H1 (cell line): ENCODE measurements around the gene PTGIR. TPM values are rescaled to one million over a fixed set of nuclear protein-coding genes. Genes with fewer than 3 reads are reported as not detected.

ENCODE experiments used
- CTCF ChIA-PET: fragments of 300-600 bp; sonication (Branson Sonifier 250); formaldehyde crosslinking; loops from one replicate; lab custom pipeline; 2021; ENCODE audit not compliant: partially characterized antibody; lab: Charles Lee
- POLR2A ChIA-PET: fragments of 300-600 bp; sonication (Branson Sonifier 250); formaldehyde crosslinking; loops from one replicate; lab custom pipeline; 2021; ENCODE audit warnings: inconsistent platforms; ENCODE audit not compliant: partially characterized antibody; lab: Charles Lee
- DNase-seq, 2 experiments: peaks; one replicate each; pipeline versions ENCODE4 v3.0.0 to v3.0.0-alpha.2; 2010 to 2022; ENCODE audit warnings: low spot score in 2 of 2, low read depth in 1 of 2, mixed read lengths in 1 of 2
- FAIRE-seq: peaks from 2 replicates; lab custom pipeline; 2011; peaks lifted over from hg19 to GRCh38; lab: Jason Lieb, UNC
- H2AFZ ChIP-seq: 2 replicates; pipeline ENCODE4 v1.8.1; 2012; ENCODE audit warnings: low read length, inconsistent platforms
- H2AK5ac ChIP-seq: 2 replicates; pipeline ENCODE4 v1.6.1; 2013; ENCODE audit warnings: low read depth, low read length
- H2BK120ac ChIP-seq: replicated peaks from 2 replicates; pipeline ENCODE3; 2013; ENCODE audit warnings: low read depth, low read length, inconsistent platforms
- H2BK12ac ChIP-seq: 2 replicates; pipeline ENCODE4 v1.6.1; 2013; ENCODE audit warnings: low read depth, low read length
- H2BK15ac ChIP-seq: 2 replicates; pipeline ENCODE4 v1.6.1; 2013; ENCODE audit warnings: low read length
- H2BK20ac ChIP-seq: 2 replicates; pipeline ENCODE4 v1.6.1; 2013; ENCODE audit warnings: low read length
- H2BK5ac ChIP-seq: 2 replicates; pipeline ENCODE4 v1.6.1; 2013; ENCODE audit warnings: low read depth, low read length
- H3K14ac ChIP-seq: 2 replicates; pipeline ENCODE4 v1.6.1; 2013; ENCODE audit warnings: inconsistent platforms; ENCODE audit not compliant: insufficient read length
- H3K18ac ChIP-seq: 2 replicates; pipeline ENCODE4 v1.6.1; 2013; ENCODE audit warnings: low read length; ENCODE audit errors: extremely low read depth
- H3K23ac ChIP-seq: 2 replicates; pipeline ENCODE4 v1.6.1; 2013; ENCODE audit warnings: inconsistent platforms; ENCODE audit not compliant: insufficient read length
- H3K23me2 ChIP-seq: 2 replicates; pipeline ENCODE4 v1.6.1; 2013; ENCODE audit warnings: low read depth, low read length
- H3K27ac ChIP-seq: 2 replicates; pipeline ENCODE4 v1.6.1; 2011; ENCODE audit warnings: low read depth, low read length, inconsistent platforms
- H3K27me3 ChIP-seq, 4 experiments: replicated peaks in 1 of 4; 1 replicate in 1 of 4; 2 replicates in 3 of 4; pipeline versions ENCODE4 v1.6.1 to v1.8.1; 2011 to 2013; ENCODE audit warnings: low read length in 3 of 4, mild to moderate bottlenecking in 3 of 4, inconsistent platforms in 2 of 4, mixed read lengths in 2 of 4, moderate library complexity in 1 of 4; ENCODE audit not compliant: control insufficient read depth in 3 of 4, insufficient read depth in 3 of 4; ENCODE audit errors: extremely low read depth in 1 of 4
- H3K36me3 ChIP-seq, 4 experiments: 2 replicates each; pipeline versions ENCODE4 v1.6.1 to v1.8.1; 2011 to 2013; ENCODE audit warnings: mild to moderate bottlenecking in 4 of 4, low read length in 3 of 4, moderate library complexity in 2 of 4, control low read depth in 1 of 4, inconsistent platforms in 1 of 4; ENCODE audit not compliant: insufficient read depth in 4 of 4, control insufficient read depth in 2 of 4
- H3K4ac ChIP-seq: replicated peaks from 2 replicates; pipeline ENCODE3; 2013; ENCODE audit warnings: low read length, low read depth, mixed read lengths, inconsistent platforms; ENCODE audit not compliant: insufficient read length
- H3K4me1 ChIP-seq, 4 experiments: replicated peaks in 1 of 4; 1 replicate in 1 of 4; 2 replicates in 3 of 4; pipeline versions ENCODE4 v1.6.1 to v1.8.1; 2011 to 2013; ENCODE audit warnings: low read length in 3 of 4, inconsistent platforms in 2 of 4, mixed read lengths in 1 of 4; ENCODE audit not compliant: insufficient read depth in 4 of 4, control insufficient read depth in 3 of 4
- H3K4me2 ChIP-seq, 2 experiments: 2 replicates each; pipeline versions ENCODE4 v1.6.1 to v1.8.1; 2011 to 2013; ENCODE audit warnings: low read depth in 2 of 2, low read length in 2 of 2, control low read depth in 1 of 2, inconsistent platforms in 1 of 2, mild to moderate bottlenecking in 1 of 2; ENCODE audit not compliant: insufficient read depth in 1 of 2
- H3K4me3 ChIP-seq, 4 experiments: fragments of 200-600, 300-600 bp in 1 of 4; sonication (generic), shearing (Covaris generic), sonication (Bioruptor Twin) in 1 of 4; 2 replicates each; pipeline versions ENCODE4 v1.5.1 to v1.8.1; 2011 to 2016; ENCODE audit warnings: low read length in 4 of 4, low read depth in 3 of 4, control low read depth in 2 of 4, inconsistent platforms in 2 of 4, mild to moderate bottlenecking in 2 of 4, mixed read lengths in 1 of 4, moderate library complexity in 1 of 4; ENCODE audit not compliant: insufficient read depth in 2 of 4; ENCODE audit errors: extremely low read depth in 1 of 4
- H3K56ac ChIP-seq: replicated peaks from 2 replicates; pipeline ENCODE3; 2013; ENCODE audit warnings: low read depth, mild to moderate bottlenecking, mixed read lengths, low read length, inconsistent platforms; ENCODE audit not compliant: insufficient read length
- H3K79me1 ChIP-seq: 2 replicates; pipeline ENCODE4 v1.6.1; 2013; ENCODE audit warnings: low read depth, low read length, control low read depth
- H3K79me2 ChIP-seq, 2 experiments: 2 replicates each; pipeline versions ENCODE4 v1.6.1 to v1.8.1; 2012 to 2013; ENCODE audit warnings: low read length in 2 of 2, mild to moderate bottlenecking in 2 of 2, inconsistent platforms in 1 of 2; ENCODE audit not compliant: insufficient read depth in 2 of 2, control insufficient read depth in 1 of 2
- H3K9ac ChIP-seq, 4 experiments: replicated peaks in 1 of 4; 1 replicate in 1 of 4; 2 replicates in 3 of 4; pipeline versions ENCODE4 v1.6.1 to v1.8.1; 2011 to 2013; ENCODE audit warnings: low read depth in 3 of 4, low read length in 3 of 4, control low read depth in 2 of 4, mild to moderate bottlenecking in 2 of 4, moderate library complexity in 2 of 4, inconsistent platforms in 1 of 4; ENCODE audit errors: extremely low read depth in 1 of 4
- H3K9me3 ChIP-seq, 2 experiments: 2 replicates each; pipeline versions ENCODE4 v1.6.1 to v1.8.1; 2012 to 2013; ENCODE audit warnings: mild to moderate bottlenecking in 2 of 2, moderate library complexity in 2 of 2, control low read depth in 1 of 2, inconsistent platforms in 1 of 2, low read depth in 1 of 2, low read length in 1 of 2, mixed read lengths in 1 of 2; ENCODE audit not compliant: insufficient read depth in 2 of 2
- H4K20me1 ChIP-seq, 2 experiments: replicated peaks in 1 of 2; 2 replicates each; pipeline versions ENCODE3 to v1.8.1; 2011 to 2013; ENCODE audit warnings: inconsistent platforms in 2 of 2, low read length in 2 of 2, mild to moderate bottlenecking in 1 of 2; ENCODE audit not compliant: insufficient read depth in 2 of 2, control insufficient read depth in 1 of 2
- H4K5ac ChIP-seq: 2 replicates; pipeline ENCODE4 v1.6.1; 2013; ENCODE audit warnings: low read length, low read depth, mixed read lengths, inconsistent platforms; ENCODE audit not compliant: insufficient read length
- H4K8ac ChIP-seq: 2 replicates; pipeline ENCODE4 v1.8.0; 2013; ENCODE audit warnings: mild to moderate bottlenecking, moderate library complexity, low read length, inconsistent platforms; ENCODE audit not compliant: insufficient read depth; ENCODE audit errors: extremely low read depth
- H4K91ac ChIP-seq: replicated peaks from 2 replicates; pipeline ENCODE3; 2013; ENCODE audit warnings: low read length, mixed read lengths, inconsistent platforms; ENCODE audit not compliant: insufficient read length
- BRCA1 ChIP-seq: IDR thresholded peaks from 2 replicates; pipeline ENCODE4 v1.6.1; 2012; ENCODE audit warnings: low read depth, low read length, improper control_type of control experiment
- FOSL1 ChIP-seq: IDR thresholded peaks from 2 replicates; pipeline ENCODE4 v1.6.1; 2011; ENCODE audit warnings: mild to moderate bottlenecking, low read depth, low read length, moderate library complexity; ENCODE audit not compliant: insufficient read depth
- POLR2A ChIP-seq, 2 experiments: IDR thresholded peaks; 1 replicate in 1 of 2; 2 replicates in 1 of 2; pipeline ENCODE4 v1.6.1; 2011; ENCODE audit warnings: low read depth in 2 of 2, low read length in 2 of 2, mild to moderate bottlenecking in 2 of 2; ENCODE audit errors: control extremely low read depth in 1 of 2
- RAD21 ChIP-seq, 2 experiments: IDR thresholded peaks in 1 of 2; conservative IDR thresholded peaks in 1 of 2; 2 replicates each; pipeline ENCODE4 v1.6.1; 2011; ENCODE audit warnings: low read depth in 2 of 2, low read length in 2 of 2, improper control_type of control experiment in 1 of 2, inconsistent platforms in 1 of 2, mild to moderate bottlenecking in 1 of 2, moderate library complexity in 1 of 2
- TBP ChIP-seq: IDR thresholded peaks from 2 replicates; pipeline ENCODE4 v1.6.1; 2011; ENCODE audit warnings: low read depth, low read length, improper control_type of control experiment
- USF2 ChIP-seq: IDR thresholded peaks from 2 replicates; pipeline ENCODE4 v1.6.1; 2011; ENCODE audit warnings: low read length, improper control_type of control experiment
- ZNF274 ChIP-seq: IDR thresholded peaks from 2 replicates; pipeline ENCODE4 v1.7.0; 2012; ENCODE audit warnings: low read length, borderline replicate concordance; ENCODE audit errors: extremely low read depth
- WGBS, 2 experiments: shearing (Covaris generic) in 1 of 2; methylation state at CpG; one replicate each; pipeline versions ENCODE4 v1.1.6 to v1.1.7; 2013 to 2015; ENCODE audit warnings: low lambda C conversion rate in 2 of 2, mixed read lengths in 2 of 2, inconsistent platforms in 1 of 2, low coverage in 1 of 2, missing lambda C conversion rate in 1 of 2; ENCODE audit not compliant: insufficient replicate concordance in 2 of 2, insufficient coverage in 1 of 2, insufficient read length in 1 of 2; ENCODE audit errors: extremely low coverage in 1 of 2, missing lambda C conversion rate in 1 of 2; 5-methylcytosine and 5-hydroxymethylcytosine counted together
- polyA plus RNA-seq, 7 experiments: library from polyadenylated mRNA; depleted of rRNA in 3 of 7; stranded (reverse) in 5 of 7; unstranded in 2 of 7; fragments of >200 nt in 5 of 7; fragments of 200-250 nt in 2 of 7; gene quantifications; 1 replicate in 5 of 7; 2 replicates in 1 of 7; 4 replicates in 1 of 7; pipeline versions ENCODE4 v1.2.1 to v1.2.3, GENCODE V29; 2011 to 2013; ENCODE audit warnings: missing spikeins in 2 of 7, mixed read lengths in 2 of 7
- total RNA-seq: library from RNA; stranded (reverse); fragmentation: NEBNext Ultra II Directional; extraction: Animal tissue kit (Norgen Biotek cat#: 25700); gene quantifications from 2 replicates; pipeline ENCODE4 v1.2.1, GENCODE V29; 2021

Gene PTGIR
- total and polyA plus RNA-seq, 2 of the 8 experiments (the other 6 are each of a cell fraction or from before 2014, with no cell fraction given), result 0.15 TPM; not detected in 1

GRCh38 chr19:46621191-46622117, 3.4 kb downstream of the PTGIR start:
- H2BK5ac ChIP-seq, result no peak overlapping the region
- H3K4me3 ChIP-seq, result no peak overlapping the region
- H3K18ac ChIP-seq, result peak overlapping the region; percentile 51; the same call in 1 of the 2 replicates
- no peak overlapping the region for H4K91ac ChIP-seq
- H3K27me3 ChIP-seq, result no peaks in the 10 kb centered on the region
- H2BK20ac ChIP-seq, result no peak overlapping the region
- H3K4me2 ChIP-seq, result peak overlapping the region; percentile 6 to 10; a peak in 2 of 4 replicates
- H2BK120ac ChIP-seq, result no peak overlapping the region
- WGBS, 2 experiments, result 70% methylated on average over 30 of the region's 32 CpGs; no CpG with 5 or more reads in 1 of the 2 experiments
- no peak overlapping the region for H3K4ac ChIP-seq
- H2BK12ac ChIP-seq, result 0 out of 2 replicates have a peak overlapping the region, but pooled peaks have one; percentile 42
- no peak overlapping the region for H3K23ac ChIP-seq
- H4K20me1 ChIP-seq, result no peaks in the 10 kb centered on the region
- 0 out of 2 replicates have a peak overlapping the region, but pooled peaks have one; percentile 81 for H2BK15ac ChIP-seq
- H2AFZ ChIP-seq, result peak overlapping the region; percentile 73; the same call in 1 of the 2 replicates
- no peaks in the 10 kb centered on the region for H3K79me2 ChIP-seq
- DNase-seq (no peak), FAIRE-seq (no peak)
- H3K9me3 ChIP-seq, result no peaks in the 10 kb centered on the region
- H3K9ac ChIP-seq, result no peak overlapping the region
- H4K8ac ChIP-seq, result peak overlapping the region; percentile 41; the same call in 1 of the 2 replicates
- no peaks in the 10 kb centered on the region for H3K23me2 ChIP-seq
- no peak overlapping the region for H2AK5ac ChIP-seq
- H3K56ac ChIP-seq, result no peak overlapping the region
- H3K14ac ChIP-seq, result no peak overlapping the region
- ChIA-PET CTCF (interaction anchor here (0.6 to 15.6 kb wide), 18 partner anchors 5 to 625 kb away, joined by 3 to 341 read pairs (median 4); partner anchors contain the start of genes DACT3 and PTGIR), POLR2A (interaction anchor here (1.1 to 2.6 kb wide), 4 partner anchors 9 to 21 kb away, joined by 3 to 10 read pairs (median 6); no protein-coding TSS in a partner anchor)
- H3K27ac ChIP-seq, result no peak overlapping the region
- H3K79me1 ChIP-seq, result no peaks in the 10 kb centered on the region
- H3K36me3 ChIP-seq, result no peaks in the 10 kb centered on the region
- H3K4me1 ChIP-seq, result peaks cover 0 to 10% (median 4%) of the 10 kb centered on the region in 4 experiments; a peak in 4 of 7 replicates
- no peak overlapping the region for H4K5ac ChIP-seq
- TF ChIP-seq BRCA1, result no peak
- no peak for TF ChIP-seq USF2
- no peak for TF ChIP-seq ZNF274
- TF ChIP-seq FOSL1, result no peak
- no peak for TF ChIP-seq POLR2A (IDR thresholded peaks at IDR 0.05; ENCODE audit: control extremely low read depth in 1 of 2, low read depth in 2 of 2, low read length in 2 of 2)
- no peak for TF ChIP-seq TBP
- peak; percentile 21 to 45; a peak in 3 of 4 replicates for TF ChIP-seq RAD21 (IDR thresholded peaks at IDR 0.05 in 1 of 2, conservative IDR thresholded peaks at IDR 0.05 in 1 of 2; ENCODE audit: low read depth in 2 of 2, low read length in 2 of 2)
